Stimulated activated CD8-positive, alpha-beta memory T cell treated with anti-CD3 and anti-CD28 coated beads, Interleukin-12 subunit alpha, Interleukin-12 subunit beta, amount 100 ng/mL, for 24 hours (primary cell): ENCODE data around the gene SS18L1.

Source experiments
- DNase-seq: peaks from one replicate; pipeline ENCODE4 v3.0.0-alpha.2; 2020; ENCODE audit errors: extremely low read depth

SS18L1 gene

DNA sequence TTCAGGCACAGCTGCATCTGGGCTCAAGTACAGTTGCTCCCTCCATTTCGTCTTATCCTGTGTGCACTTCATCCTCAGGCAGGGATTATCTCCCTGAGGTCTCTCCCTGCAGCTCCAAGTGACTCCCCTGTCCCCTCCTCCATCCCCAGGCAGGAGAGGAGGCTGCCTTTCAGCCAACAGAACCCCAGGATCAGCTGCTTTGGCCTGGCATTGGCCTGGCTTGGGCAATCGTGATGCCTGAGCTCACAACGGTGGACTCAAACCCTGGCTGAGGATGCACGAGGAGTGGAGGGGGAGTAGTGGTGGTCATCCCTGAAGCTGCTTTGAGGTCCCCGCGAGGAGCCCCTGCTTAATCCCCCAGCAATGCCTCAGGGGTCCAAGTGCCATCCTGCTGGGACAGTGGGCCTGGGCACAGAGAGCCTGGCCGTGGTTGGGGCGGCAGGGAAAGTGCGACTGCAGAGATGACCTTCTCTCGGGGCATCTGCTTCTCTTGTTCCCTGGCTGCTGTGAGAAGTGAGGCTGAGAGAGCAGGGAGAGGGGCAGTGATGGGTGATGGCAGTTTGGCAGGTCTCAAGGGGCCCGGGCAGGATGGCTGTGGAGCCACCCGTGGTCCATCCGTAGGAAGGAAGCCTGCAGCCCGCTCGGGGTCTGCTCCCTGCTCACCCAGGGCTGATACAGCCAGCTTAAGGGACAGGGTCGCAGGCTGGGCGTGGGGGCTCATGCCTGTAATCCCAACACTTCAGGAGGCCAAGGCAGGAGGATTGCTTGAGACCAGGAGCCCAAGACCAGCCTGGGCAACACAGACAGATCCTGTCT is 82.5 kb downstream of the SS18L1 start:
- DNase-seq = no peak

DNA sequence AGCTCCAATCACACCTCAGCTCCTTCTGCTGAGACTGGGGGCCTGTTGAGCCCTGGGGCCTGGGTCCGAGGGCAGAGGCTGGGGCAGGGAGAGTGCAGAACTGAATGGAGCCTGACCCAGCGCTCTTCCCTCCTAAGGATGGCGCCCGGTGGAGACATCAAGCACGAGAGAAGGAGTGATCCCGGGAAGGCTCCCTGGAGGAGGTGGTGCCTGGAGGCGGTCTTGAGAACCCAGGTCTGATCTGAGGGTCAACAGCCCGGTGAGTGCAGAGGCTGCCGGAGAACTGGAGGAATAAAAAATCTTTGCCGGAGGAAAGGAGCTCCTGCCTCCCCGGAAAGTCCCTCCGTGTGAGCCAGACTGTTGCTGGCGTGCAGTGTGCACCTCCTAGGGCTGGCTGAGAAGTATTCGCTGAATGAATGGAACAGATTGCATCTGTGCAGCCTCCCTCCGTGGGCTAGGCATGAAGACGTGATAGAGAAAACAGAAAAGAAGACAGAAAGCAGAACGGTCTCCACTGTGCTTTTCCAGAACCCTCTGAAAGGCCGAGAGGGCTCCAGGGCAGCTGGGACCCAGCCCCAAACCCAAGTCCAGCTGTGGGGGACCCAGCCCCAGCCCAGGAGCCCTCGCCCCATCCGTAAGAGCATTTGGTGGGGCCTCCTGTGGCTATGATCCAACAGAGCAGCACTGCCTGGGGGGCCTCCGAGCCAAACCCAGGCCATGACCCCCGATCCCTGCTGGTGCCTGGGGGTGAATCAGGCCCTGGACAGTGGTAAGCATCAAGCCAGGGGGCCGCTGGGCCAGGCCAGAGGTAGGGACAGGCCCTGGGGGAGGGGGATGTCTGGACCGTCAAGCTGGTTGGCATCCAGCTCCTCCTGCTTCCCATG is 83.4 kb downstream of the SS18L1 start:
- DNase-seq = no peak

DNA sequence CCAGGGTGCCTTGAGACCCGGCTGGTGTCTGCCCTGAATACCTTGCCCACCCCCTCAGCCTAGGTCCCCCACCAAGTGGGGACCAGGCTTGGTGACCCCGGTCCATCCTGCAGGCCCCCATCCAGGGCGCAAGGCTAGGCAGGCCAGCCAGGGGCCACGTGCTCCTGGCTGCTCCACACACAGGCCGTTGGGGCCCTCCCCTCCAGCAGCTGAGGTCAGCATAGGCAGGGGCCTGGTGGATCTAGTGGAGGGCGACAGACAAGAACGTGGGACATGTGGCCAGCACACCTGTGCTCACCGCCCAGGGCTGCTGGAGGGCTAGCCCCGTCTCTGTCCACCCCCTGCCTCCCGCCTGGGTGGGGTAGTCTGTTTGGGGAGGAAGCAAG is 84.0 kb downstream of the SS18L1 start:
- DNase-seq = no peak

DNA sequence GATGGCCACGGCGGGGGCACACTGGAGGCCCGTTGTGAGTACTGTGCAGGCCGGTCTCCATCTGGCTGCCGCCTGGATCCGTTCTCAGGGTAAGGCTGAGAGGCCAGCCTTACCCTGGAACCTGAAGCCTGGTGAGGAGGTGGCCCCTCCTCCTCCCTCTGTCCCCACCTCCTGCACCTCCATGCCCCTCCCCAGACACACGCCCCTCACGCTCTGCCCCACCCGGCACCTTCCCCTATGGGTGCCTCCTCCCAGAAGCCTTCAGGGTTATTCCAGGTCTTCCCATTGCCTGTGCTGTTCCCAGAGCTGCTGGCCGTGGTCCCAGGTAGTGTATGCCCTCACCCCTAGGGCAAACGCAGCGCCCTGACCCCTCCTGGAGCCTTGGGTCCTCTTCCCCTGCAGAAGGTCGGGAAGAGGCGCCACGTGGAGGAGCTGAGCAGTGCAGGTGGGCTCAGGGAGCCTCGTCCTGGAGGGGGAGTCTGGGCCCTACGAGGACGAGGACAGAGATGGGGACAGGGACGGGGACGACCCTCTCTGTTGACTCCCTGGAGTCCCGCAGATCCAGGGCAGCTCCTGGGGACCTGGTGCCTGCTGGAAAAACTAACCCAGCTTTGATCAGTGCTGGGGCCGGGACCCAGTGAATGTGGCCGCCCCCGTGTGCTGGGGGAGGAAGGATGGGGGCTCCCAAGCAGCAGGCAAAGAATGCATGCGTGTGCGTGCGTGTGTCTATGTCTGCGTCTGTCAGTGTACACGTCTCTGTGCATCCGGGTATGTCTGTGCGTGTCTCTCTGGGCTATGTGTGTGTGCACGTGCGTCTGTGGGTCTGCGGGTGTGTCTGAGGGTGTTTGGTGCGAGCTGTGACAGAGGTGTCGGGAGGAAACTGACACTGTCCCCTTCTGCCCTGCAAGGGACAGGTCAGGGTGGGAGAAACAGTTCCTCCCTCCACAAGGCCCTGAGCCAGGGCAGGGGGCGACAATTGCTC is 84.7 kb downstream of the SS18L1 start:
- no peak for DNase-seq

DNA sequence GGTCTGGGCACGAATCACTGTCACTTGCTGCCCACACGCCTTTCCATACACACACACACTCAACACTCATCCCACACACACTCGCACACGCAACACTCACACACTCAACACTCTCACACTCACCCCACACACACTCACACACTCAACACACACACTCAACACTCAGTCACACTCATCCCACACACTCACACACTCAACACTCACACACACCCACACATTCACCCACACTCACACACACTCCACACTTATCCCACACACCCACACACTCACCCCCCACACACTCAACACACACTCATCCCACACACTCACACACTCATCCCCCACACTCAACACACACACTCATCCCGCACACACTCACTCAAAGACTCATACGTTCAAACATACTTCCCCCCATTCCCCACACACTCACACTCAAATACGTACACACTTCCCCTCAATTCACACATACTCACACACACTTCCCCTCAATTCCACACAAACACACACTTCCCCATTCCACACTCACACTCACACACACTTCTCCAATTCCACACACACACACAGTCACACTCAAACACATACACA is 85.5 kb downstream of the SS18L1 start:
- DNase-seq = no peak

DNA sequence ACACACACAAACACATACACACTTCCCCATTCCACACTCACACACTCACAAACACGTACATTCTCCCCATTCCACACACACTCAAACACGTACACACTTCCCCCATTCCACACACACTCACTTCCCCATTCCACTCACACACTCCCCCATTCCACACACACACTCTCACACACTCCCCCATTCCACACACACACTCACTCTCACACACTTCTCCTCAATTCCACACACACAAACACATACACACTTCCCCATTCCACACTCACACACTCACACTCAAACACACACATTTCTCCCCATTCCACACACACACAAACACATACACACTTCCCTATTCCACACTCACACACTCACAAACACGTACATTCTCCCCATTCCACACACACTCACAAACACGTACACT is 86.1 kb downstream of the SS18L1 start:
- no peak for DNase-seq

DNA sequence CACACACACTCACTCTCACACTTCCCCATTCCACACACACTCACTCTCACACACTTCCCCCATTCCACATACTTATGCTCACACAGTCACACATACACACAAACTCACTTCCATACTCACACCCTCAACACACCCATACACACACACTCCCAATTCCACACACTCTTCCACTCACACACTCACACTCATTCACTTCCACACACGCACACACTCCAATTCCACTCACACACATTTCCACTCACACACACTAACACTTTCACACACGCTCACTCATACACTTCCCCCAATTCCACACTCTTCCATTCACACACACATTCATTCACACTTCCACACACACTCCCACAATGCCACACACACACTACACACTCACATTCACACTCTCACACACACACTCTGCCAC is 86.7 kb downstream of the SS18L1 start:
- no peak for DNase-seq

DNA sequence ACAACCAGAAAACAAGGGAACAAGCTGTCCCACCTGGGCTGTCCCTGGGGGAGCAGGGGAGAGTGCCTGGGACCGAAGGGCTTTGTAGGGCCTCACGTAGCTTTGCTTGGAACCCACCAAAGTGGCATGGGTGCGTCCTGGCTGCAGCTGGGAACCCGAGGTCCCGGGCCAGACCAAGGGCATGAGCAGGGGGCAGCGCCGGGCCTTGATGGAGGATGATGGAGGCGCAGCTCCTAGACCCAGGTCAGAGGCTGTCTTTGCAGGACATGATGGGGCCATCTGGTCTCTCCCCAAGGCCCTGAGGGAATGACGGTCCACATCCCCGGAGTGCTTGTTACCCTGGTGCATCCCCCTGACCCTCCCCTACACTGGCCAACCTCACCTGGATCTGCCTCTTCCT is 87.1 kb downstream of the SS18L1 start:
- no peak for DNase-seq

DNA sequence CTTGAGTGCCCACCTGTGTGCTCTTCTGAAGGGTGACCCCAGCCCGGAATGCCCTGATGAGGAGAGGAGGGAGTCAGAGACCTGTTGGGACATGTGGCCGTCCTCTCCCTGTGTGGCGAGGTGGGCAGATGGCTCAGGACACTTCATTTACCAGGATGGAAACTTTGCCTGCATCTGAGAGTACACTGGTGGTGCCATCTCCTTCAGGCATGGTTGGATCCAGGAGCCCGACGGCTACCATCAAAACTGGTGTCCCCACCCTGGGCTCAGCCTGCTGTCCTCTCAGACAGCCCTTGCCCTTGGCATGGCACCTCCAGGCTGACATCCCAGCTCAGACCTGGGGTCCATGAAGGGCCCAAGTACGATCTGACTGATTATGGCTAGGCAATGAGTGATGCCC is 87.7 kb downstream of the SS18L1 start:
- no peak for DNase-seq
